ENCODE results near the gene SLIT3.
A peak's percentile ranks its signal among the peaks of the same experiment; 100 is the strongest.

The SLIT3 gene

GRCh38 chr5:169098331-169099121 lies 202.4 kb downstream of the SLIT3 start:
- no peak for DNase-seq

DNA sequence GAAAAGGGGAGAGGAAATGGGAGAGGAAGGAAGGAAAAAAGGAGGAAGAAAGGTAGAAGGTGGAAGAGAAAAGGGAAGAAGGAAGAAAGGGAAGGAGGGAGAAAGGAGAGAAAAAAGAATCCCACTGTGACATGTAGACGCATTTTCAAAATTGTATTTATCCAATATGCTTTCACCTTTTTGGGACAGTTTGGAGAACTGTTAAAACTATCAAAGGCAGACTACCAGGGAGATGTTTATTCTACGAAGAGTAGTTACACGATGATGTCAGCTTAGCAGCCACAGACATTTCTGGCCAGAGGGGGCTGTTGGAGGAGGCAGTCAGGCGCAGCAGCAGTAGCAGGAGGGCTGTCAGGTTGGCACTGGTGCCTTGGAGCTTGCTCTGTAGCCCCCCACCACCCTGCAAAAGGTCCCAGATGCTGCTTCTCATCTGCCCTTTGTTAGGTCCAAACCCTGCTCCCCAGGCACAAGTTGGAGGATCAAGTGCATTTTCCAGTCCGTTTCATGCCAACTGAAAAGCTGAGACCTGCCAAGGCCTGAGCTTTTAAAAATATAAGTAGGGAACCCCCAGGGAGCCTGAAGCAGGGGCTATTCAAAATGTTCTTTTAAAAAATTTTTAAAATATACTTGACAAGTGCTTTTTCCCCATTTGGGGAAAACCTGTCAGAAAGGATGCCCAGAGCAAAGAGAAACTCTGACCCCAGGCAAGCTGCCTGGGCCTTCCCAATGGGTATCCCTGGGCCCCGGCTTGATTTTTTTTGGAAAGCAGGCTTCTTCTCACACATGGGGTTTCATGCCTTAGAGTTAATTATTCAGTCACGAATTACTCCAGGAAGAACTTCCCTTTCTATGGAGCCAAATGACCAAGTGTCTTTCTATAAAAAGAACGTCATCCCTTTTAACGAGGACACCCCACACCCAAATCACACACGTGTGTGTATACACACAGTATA lies 203.3 kb downstream of the SLIT3 start:
- no peak for DNase-seq

- no peak for DNase-seq
Measured at GRCh38 chr5:169095976-169096375, 205.0 kb downstream of the SLIT3 start.

- DNase-seq = no peak
Measured at GRCh38 chr5:169095410-169095960, 205.5 kb downstream of the SLIT3 start.

- peak; percentile 44 for DNase-seq
Measured at GRCh38 chr5:169094586-169095409, 206.1 kb downstream of the SLIT3 start.

- no peak for DNase-seq
Measured at GRCh38 chr5:169091396-169091980, 209.5 kb downstream of the SLIT3 start.

- DNase-seq = no peak
Measured at GRCh38 chr5:169089343-169089742, 211.6 kb downstream of the SLIT3 start.

- no peak for DNase-seq
Measured at GRCh38 chr5:169088028-169088725, 212.8 kb downstream of the SLIT3 start.

GRCh38 chr5:169085636-169086035 lies 215.3 kb downstream of the SLIT3 start:
- no peak for DNase-seq

GRCh38 chr5:169085212-169085611 lies 215.7 kb downstream of the SLIT3 start:
- no peak for DNase-seq

- no peak for DNase-seq
Measured at GRCh38 chr5:169084775-169085174, 216.2 kb downstream of the SLIT3 start.

GRCh38 chr5:169083394-169084018 lies 217.4 kb downstream of the SLIT3 start:
- no peak for DNase-seq

DNA sequence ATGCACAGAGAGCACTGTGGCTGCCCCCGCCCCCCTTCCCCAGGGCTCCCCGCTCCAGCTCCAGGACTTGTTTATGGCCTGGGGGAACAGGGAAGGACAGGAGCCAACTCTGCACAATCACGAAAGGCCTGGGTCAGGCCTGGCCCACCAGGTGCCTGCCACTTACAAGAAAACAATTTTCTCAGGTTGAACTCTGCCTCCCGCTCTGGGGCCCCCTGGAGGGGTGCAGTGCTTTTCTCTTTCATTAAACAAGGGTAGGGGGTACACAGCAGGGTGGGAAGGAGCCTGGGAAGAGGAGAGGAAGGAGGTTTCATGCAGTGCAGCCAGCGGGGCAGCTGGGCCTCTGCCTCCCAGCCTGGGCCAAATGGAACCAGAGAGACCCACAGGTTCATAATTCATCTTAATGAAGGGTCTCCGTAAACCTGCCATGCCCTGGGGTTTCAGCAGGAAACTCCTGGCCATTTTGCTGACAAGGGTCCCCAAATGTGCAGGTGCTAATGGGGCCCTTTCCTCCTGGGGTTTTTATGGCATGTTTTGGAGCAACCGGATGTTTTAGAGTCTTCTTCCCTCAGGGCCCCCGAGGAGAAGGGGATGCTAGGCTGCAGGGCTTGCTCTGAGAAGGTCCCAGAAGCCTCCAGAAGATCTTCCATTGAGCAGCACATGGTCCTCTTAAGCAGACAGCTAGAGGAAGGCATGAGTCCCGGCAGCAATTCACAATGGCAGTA lies 219.8 kb downstream of the SLIT3 start:
- DNase-seq = no peak

GRCh38 chr5:169080448-169080911 lies 220.5 kb downstream of the SLIT3 start:
- no peak for DNase-seq

DNA sequence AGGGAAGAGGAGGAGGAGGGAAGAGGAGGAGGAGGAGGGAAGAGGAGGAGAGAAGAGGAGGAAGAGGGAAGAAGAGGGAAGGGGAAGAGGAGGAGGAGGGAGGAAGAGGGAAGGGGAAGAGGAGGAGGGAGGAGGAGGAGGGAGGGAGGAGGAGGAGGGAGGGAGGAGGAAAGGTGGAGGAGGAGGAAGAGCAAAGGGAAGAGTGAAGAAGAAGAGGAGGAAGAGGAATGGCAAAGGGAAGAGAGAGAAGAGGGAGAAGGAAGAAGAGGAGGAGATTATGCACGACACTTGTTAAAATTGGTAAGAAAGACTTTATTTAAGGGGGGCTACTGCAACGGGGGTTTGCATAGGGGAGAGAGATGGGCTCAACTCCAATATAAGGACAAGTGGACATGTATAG lies 221.2 kb downstream of the SLIT3 start:
- DNase-seq = no peak

DNA sequence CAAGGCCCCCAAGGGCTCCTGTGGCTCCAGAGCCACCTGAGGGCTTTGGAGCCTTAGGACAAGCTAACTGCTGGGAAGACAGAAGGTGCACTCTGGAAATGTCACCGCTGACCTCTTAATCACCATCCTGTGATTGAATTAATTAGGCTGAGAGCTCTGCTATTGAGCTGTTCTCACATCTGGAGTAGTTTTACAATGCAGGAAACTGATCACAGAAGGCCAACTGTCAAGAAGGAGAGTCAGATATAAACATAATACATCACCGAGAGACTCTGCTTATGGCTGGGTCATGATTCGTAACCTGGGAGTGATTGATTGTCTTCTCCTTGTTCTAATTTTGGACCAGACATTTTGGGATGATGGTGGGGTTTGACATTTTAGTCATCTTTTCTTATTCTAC lies 226.1 kb downstream of the SLIT3 start:
- DNase-seq = no peak

- DNase-seq = no peak
Measured at GRCh38 chr5:169072233-169072632, 228.7 kb downstream of the SLIT3 start.

GRCh38 chr5:169070413-169070812 lies 230.5 kb downstream of the SLIT3 start:
- DNase-seq = no peak

DNA sequence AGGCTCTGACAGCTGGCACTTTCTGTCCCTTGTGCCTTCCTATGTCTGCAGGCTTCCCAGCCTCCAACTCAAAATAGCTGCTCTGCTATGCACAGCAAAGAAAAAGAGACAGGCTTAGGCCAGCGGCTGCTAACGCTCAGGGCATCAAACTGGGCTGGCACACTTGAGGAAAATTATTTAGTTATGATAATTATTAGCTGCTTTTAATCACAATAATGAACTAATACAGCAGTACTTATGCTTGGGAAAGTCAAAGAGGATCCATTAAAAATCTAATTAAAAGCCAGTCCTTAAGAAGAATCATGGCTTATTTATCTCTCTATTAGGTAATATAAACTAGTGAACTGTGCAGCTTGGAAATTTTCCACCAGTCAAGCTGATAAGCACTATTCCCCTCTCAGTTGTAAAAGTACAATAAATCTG lies 233.2 kb downstream of the SLIT3 start:
- DNase-seq = no peak

DNA sequence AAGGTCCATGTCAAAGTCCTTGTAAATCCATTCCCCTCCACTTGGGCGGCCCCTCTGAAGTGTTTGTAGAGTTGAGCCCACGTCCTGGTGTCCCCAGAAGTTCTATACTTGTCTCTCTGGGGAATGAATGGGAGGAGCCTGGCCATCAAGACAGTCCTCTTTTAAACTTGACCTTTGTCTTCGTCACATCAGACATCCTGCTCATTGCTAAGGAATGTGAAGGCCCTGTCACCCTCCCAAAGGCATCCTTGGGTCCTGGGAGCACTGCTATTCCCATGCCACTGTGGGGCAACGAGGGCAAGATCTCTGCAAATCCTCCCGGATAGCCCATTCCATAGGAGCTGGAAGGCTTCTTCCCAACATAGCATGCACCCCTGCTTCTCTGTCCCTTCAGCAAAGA lies 235.5 kb downstream of the SLIT3 start:
- no peak for DNase-seq

Data from NK-92 treated with Interleukin-12 subunit alpha and Interleukin-12 subunit beta, amount 100 ng/mL, for 24 hours (cell line).